Measurements from ENCODE around the gene PSMC6. TPM values are rescaled to one million over a fixed set of nuclear protein-coding genes. Genes with fewer than 3 reads are reported as not detected.
"Not testable (repeated sequence)": the region's sequence is repeated elsewhere in the genome, so short reads cannot be mapped to it uniquely, and the experiment has no call there.

PSMC6 gene
- total and polyA plus RNA-seq, 2 of the 8 experiments (the other 6 are each of a cell fraction or from before 2014, with no cell fraction given): 45.1 to 107 TPM

DNA sequence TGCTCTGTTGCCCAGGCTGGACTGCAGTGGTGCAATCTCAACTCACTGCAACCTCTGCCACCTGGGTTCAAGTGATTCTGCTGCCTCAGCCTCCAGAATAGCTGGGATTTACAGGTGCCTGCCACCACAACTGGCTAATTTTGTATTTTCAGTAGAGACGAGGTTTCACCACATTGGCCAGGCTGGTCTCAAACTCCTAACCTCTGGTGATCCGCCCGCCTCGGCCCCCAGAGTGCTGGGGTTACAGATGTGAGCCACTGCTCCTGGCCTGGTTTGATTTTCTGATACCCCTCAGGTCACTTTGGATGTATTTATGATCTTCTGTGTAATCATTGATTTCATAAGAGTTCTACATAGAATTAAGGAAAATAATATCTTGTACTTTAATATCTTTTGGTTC lies 55.9 kb downstream of the PSMC6 start:
- H3K79me2 ChIP-seq (ENCODE audit: control insufficient read depth in 1 of 2, insufficient read depth in 2 of 2, low read length in 2 of 2); H3K18ac ChIP-seq (ENCODE audit: extremely low read depth, low read length); H4K91ac ChIP-seq (replicated peaks; ENCODE audit: insufficient read length, low read length); H2BK120ac ChIP-seq (replicated peaks; ENCODE audit: low read depth, low read length); DNase-seq (ENCODE audit: low read depth in 1 of 2, low spot score in 2 of 2); H3K79me1 ChIP-seq (ENCODE audit: low read depth, low read length); H2BK12ac ChIP-seq (ENCODE audit: low read depth, low read length); H3K23me2 ChIP-seq (ENCODE audit: low read depth, low read length); H3K4ac ChIP-seq (replicated peaks; ENCODE audit: insufficient read length, low read depth, low read length); H3K23ac ChIP-seq (ENCODE audit: insufficient read length); H4K5ac ChIP-seq (ENCODE audit: insufficient read length, low read depth, low read length); H3K27ac ChIP-seq (ENCODE audit: low read depth, low read length); POLR2A ChIA-PET (ENCODE audit: partially characterized antibody); H2BK15ac ChIP-seq (ENCODE audit: low read length); H3K9ac ChIP-seq (replicated peaks in 1 of 4; ENCODE audit: extremely low read depth in 1 of 4, low read depth in 3 of 4, low read length in 3 of 4); H3K4me2 ChIP-seq (ENCODE audit: insufficient read depth in 1 of 2, low read depth in 2 of 2, low read length in 2 of 2); H3K9me3 ChIP-seq (ENCODE audit: insufficient read depth in 2 of 2, low read depth in 1 of 2, low read length in 1 of 2); H2BK20ac ChIP-seq (ENCODE audit: low read length); H3K4me1 ChIP-seq (replicated peaks in 1 of 4; ENCODE audit: control insufficient read depth in 3 of 4, insufficient read depth in 4 of 4, low read length in 3 of 4); H2AFZ ChIP-seq (ENCODE audit: low read length); H2AK5ac ChIP-seq (ENCODE audit: low read depth, low read length); H2BK5ac ChIP-seq (ENCODE audit: low read depth, low read length); H4K8ac ChIP-seq (ENCODE audit: extremely low read depth, insufficient read depth, low read length); FAIRE-seq; H3K27me3 ChIP-seq (replicated peaks in 1 of 4; ENCODE audit: control insufficient read depth in 3 of 4, extremely low read depth in 1 of 4, insufficient read depth in 3 of 4, low read length in 3 of 4); H3K56ac ChIP-seq (replicated peaks; ENCODE audit: insufficient read length, low read depth, low read length); H3K4me3 ChIP-seq (ENCODE audit: extremely low read depth in 1 of 4, insufficient read depth in 2 of 4, low read depth in 3 of 4, low read length in 4 of 4); H4K20me1 ChIP-seq (replicated peaks in 1 of 2; ENCODE audit: control insufficient read depth in 1 of 2, insufficient read depth in 2 of 2, low read length in 2 of 2); H3K14ac ChIP-seq (ENCODE audit: insufficient read length): not testable (repeated sequence)
- peaks cover 0 to 42% (median 9%) of the 10 kb centered on the region in 4 experiments; a peak in 5 of 8 replicates for H3K36me3 ChIP-seq (ENCODE audit: control insufficient read depth in 2 of 4, insufficient read depth in 4 of 4, low read length in 3 of 4)
- CTCF ChIA-PET (ENCODE audit: partially characterized antibody): interaction anchor here (2.4 kb wide), 1 partner anchor 198 kb away, joined by 5 read pairs; no protein-coding TSS in a partner anchor
- 92% methylated on average over 4 of the region's 4 CpGs; no CpG with 5 or more reads in 1 of the 2 experiments for WGBS, 2 experiments (ENCODE audit: extremely low coverage in 1 of 2, insufficient coverage in 1 of 2, insufficient read length in 1 of 2, insufficient replicate concordance in 2 of 2, low coverage in 1 of 2, low lambda C conversion rate in 2 of 2, missing lambda C conversion rate in 1 of 2)

All from H1 (cell line).